ENCODE data around the gene NTN3.
A peak's percentile ranks its signal among the peaks of the same experiment; 100 is the strongest.

The NTN3 gene

GRCh38 chr16:2459647-2460390, 11.3 kb upstream of the NTN3 start, which contains the start of gene TEDC2:
Gene TEDC2 (plus strand): TSS chr16:2460109. CDS start chr16:2460145, 36 bp downstream.
- no peaks in the 10 kb centered on the region for H3K9me3 ChIP-seq (ENCODE audit: insufficient read depth, low read depth, low read length)
- no peaks in the 10 kb centered on the region for H3K9me2 ChIP-seq (replicated peaks; ENCODE audit: low read depth, low read length)
- peaks cover 13% of the 10 kb centered on the region; the same call in 1 of the 2 replicates for H3K36me3 ChIP-seq (ENCODE audit: insufficient read depth, low read length)
- peak within 1 kb of the TSS; percentile 55; the same call in 1 of the 2 replicates for H2AFZ ChIP-seq (ENCODE audit: low read length)
- H4K20me1 ChIP-seq (ENCODE audit: insufficient read depth, low read length, poor library complexity, severe bottlenecking): no peaks in the 10 kb centered on the region
- peaks cover 9% of the 10 kb centered on the region for H3K4me1 ChIP-seq (ENCODE audit: insufficient read depth, low read length, poor library complexity, severe bottlenecking)
- H3K9ac ChIP-seq (ENCODE audit: low read depth, low read length, poor library complexity, severe bottlenecking): peak within 1 kb of the TSS; percentile 75
- no peaks in the 10 kb centered on the region for H3K27me3 ChIP-seq (ENCODE audit: insufficient read depth, low read length, poor library complexity, severe bottlenecking)
- H3F3A ChIP-seq (ENCODE audit: low read depth): no peaks in the 10 kb centered on the region
- H3K79me2 ChIP-seq (ENCODE audit: insufficient read depth, low read length): peaks cover 15% of the 10 kb centered on the region; the same call in 1 of the 2 replicates
- H3K4me3 ChIP-seq (ENCODE audit: low read length, poor library complexity, severe bottlenecking): peak within 1 kb of the TSS; percentile 76
- no peak for TF ChIP-seq EZH2phosphoT487 (IDR thresholded peaks at IDR 0.05; ENCODE audit: borderline replicate concordance)
- no peak for TF ChIP-seq CTCF (conservative IDR thresholded peaks at IDR 0.05; ENCODE audit: low read length)
- peak within 1 kb of the TSS; percentile 81 for H3K4me2 ChIP-seq (ENCODE audit: low read depth, low read length, poor library complexity, severe bottlenecking)

GRCh38 chr16:2460391-2460713, 10.7 kb upstream of the NTN3 start:
- no peaks in the 10 kb centered on the region for H3K9me2 ChIP-seq (replicated peaks; ENCODE audit: low read depth, low read length)
- H4K20me1 ChIP-seq (ENCODE audit: insufficient read depth, low read length, poor library complexity, severe bottlenecking): no peaks in the 10 kb centered on the region
- H3F3A ChIP-seq (ENCODE audit: low read depth): no peaks in the 10 kb centered on the region
- H3K79me2 ChIP-seq (ENCODE audit: insufficient read depth, low read length): peaks cover 15% of the 10 kb centered on the region; the same call in 1 of the 2 replicates
- H3K36me3 ChIP-seq (ENCODE audit: insufficient read depth, low read length): peaks cover 9% of the 10 kb centered on the region; the same call in 1 of the 2 replicates
- peaks cover 9% of the 10 kb centered on the region for H3K4me1 ChIP-seq (ENCODE audit: insufficient read depth, low read length, poor library complexity, severe bottlenecking)
- no peaks in the 10 kb centered on the region for H3K27me3 ChIP-seq (ENCODE audit: insufficient read depth, low read length, poor library complexity, severe bottlenecking)
- H3K9me3 ChIP-seq (ENCODE audit: insufficient read depth, low read depth, low read length): no peaks in the 10 kb centered on the region
- H3K9ac ChIP-seq (ENCODE audit: low read depth, low read length, poor library complexity, severe bottlenecking): peak overlapping the region; percentile 75
- no peak overlapping the region for H2AFZ ChIP-seq (ENCODE audit: low read length)
- peak overlapping the region; percentile 81 for H3K4me2 ChIP-seq (ENCODE audit: low read depth, low read length, poor library complexity, severe bottlenecking)
- H3K4me3 ChIP-seq (ENCODE audit: low read length, poor library complexity, severe bottlenecking): peak overlapping the region; percentile 76
- TF ChIP-seq EZH2phosphoT487 (IDR thresholded peaks at IDR 0.05; ENCODE audit: borderline replicate concordance) (no peak), CTCF (conservative IDR thresholded peaks at IDR 0.05; ENCODE audit: low read length) (no peak)

GRCh38 chr16:2460916-2461315, 10.2 kb upstream of the NTN3 start:
- H3K9me3 ChIP-seq (ENCODE audit: insufficient read depth, low read depth, low read length): no peaks in the 10 kb centered on the region
- H3K4me1 ChIP-seq (ENCODE audit: insufficient read depth, low read length, poor library complexity, severe bottlenecking): peaks cover 14% of the 10 kb centered on the region
- no peak overlapping the region for H2AFZ ChIP-seq (ENCODE audit: low read length)
- H3K9me2 ChIP-seq (replicated peaks; ENCODE audit: low read depth, low read length): no peaks in the 10 kb centered on the region
- peaks cover 8% of the 10 kb centered on the region; the same call in 1 of the 2 replicates for H3K36me3 ChIP-seq (ENCODE audit: insufficient read depth, low read length)
- peak overlapping the region; percentile 76 for H3K4me3 ChIP-seq (ENCODE audit: low read length, poor library complexity, severe bottlenecking)
- peaks cover 15% of the 10 kb centered on the region; the same call in 1 of the 2 replicates for H3K79me2 ChIP-seq (ENCODE audit: insufficient read depth, low read length)
- H3K9ac ChIP-seq (ENCODE audit: low read depth, low read length, poor library complexity, severe bottlenecking): peak overlapping the region; percentile 75
- H3F3A ChIP-seq (ENCODE audit: low read depth): no peaks in the 10 kb centered on the region
- H3K27me3 ChIP-seq (ENCODE audit: insufficient read depth, low read length, poor library complexity, severe bottlenecking): no peaks in the 10 kb centered on the region
- peak overlapping the region; percentile 81 for H3K4me2 ChIP-seq (ENCODE audit: low read depth, low read length, poor library complexity, severe bottlenecking)
- TF ChIP-seq EZH2phosphoT487 (IDR thresholded peaks at IDR 0.05; ENCODE audit: borderline replicate concordance): no peak
- TF ChIP-seq CTCF (conservative IDR thresholded peaks at IDR 0.05; ENCODE audit: low read length): no peak
- H4K20me1 ChIP-seq (ENCODE audit: insufficient read depth, low read length, poor library complexity, severe bottlenecking): no peaks in the 10 kb centered on the region

Measured in Loucy (cell line).